ENCODE measurements around the gene ZSWIM1.
A peak's percentile ranks its signal among the peaks of the same experiment; 100 is the strongest.

Gene ZSWIM1

DNA sequence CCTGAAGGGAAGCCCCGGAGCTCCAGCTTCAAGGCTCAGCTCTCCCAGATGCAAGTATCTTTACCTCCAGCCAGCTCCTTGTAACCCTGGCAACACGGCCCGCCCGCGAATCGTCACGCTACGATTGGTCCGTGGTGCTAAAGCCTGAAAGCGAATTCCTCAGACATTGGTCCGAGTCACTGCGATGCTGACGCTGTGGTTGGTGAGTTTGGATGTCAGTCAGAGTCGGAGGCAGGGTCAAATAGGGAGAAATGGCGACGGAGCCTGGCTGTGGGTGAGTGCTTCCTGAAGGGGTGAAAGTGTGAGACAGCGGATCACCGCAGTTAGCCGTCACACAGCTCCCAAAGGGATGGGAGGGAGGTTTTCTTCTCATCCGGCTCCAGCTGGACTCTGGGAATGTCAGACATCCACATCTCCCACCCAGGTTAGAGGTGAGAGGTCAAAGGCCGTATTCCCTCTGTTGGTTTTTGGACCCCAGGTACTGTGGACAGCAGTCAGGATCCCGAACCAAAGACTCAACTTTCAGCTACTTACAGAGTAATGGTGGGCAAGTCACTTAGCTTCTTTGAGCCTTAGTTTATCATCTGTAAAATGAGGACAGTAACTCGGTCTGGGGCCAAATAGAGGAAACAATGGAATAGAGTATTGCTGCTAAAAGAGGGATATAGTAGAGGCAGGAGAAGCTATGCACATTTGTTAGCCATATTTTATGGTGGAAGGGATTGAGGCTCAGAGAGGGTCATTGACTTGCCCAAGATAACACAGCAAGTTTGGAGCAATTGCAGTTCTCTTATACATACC lies at the start of gene ZSWIM1:
Gene ZSWIM1, plus strand, starts transcription at position 240 of the 801 bp plus-strand sequence. CDS start 1,366 bp downstream, outside the sequence.
- FAIRE-seq: peak; percentile 98

DNA sequence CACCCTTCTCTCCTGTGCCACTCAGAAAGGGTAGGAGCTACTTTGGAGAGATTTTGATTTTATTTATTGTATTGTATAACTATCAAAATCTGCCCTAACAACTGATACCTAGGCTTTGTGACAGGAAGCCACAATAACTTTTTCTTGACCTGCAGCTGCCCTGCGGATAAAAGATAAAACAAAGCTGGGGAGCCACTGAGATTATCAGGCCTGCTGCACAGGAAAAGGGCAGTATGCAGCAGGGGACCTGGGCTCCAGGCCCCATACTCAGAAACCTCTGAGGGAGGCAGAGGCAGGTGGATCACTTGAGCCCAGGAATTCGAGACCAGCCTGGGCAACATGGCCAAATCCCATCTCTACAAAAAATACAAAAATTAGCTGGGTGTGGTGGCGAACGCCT lies 48.4 kb upstream of the ZSWIM1 start:
- no peak for FAIRE-seq

DNA sequence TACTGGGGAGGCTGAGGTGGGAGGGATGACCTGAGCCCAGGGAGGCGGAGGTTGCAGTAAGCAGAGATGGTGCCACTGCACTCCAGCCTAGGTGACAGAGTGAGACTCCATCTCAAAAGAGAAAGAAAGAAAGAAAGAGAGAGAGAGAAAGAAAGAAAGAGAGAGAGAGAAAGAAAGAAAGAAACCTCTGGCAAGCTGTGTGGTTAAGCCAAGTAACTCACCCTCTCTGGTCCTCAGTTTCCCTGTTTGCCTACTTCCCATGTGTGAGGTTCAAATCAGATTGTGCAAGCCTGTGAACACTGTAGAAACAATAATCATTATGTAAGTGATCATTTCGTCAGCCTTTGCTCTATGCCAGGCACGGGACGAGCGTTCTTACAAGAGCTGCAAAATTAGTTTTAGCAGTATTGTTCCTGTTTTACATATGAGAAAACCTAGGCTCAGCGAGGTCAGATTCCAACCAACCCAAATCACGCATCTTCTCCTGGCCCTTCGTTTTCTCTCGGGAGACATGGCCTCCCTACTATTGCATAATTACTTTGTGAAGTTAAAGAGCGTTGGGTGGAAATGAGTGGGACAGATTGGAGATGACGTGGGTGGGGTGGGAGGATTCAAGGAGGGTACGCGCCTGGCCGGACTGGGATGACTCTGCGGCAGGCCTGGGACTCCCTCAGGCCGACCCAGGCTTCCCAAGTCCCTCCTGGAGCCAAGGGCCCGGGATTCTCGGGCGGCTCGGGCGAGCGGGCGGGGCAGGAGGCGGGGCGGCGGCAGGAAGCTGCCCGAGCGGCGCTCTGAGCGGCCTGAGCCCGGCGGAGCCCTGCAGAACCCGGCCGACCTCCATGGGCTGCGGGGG lies 47.8 kb upstream of the ZSWIM1 start, which contains the start of gene SNX21:
Gene SNX21, plus strand, starts transcription at position 770 of the 853 bp plus-strand sequence. CDS start 121 bp downstream, outside the sequence.
- FAIRE-seq: no peak

DNA sequence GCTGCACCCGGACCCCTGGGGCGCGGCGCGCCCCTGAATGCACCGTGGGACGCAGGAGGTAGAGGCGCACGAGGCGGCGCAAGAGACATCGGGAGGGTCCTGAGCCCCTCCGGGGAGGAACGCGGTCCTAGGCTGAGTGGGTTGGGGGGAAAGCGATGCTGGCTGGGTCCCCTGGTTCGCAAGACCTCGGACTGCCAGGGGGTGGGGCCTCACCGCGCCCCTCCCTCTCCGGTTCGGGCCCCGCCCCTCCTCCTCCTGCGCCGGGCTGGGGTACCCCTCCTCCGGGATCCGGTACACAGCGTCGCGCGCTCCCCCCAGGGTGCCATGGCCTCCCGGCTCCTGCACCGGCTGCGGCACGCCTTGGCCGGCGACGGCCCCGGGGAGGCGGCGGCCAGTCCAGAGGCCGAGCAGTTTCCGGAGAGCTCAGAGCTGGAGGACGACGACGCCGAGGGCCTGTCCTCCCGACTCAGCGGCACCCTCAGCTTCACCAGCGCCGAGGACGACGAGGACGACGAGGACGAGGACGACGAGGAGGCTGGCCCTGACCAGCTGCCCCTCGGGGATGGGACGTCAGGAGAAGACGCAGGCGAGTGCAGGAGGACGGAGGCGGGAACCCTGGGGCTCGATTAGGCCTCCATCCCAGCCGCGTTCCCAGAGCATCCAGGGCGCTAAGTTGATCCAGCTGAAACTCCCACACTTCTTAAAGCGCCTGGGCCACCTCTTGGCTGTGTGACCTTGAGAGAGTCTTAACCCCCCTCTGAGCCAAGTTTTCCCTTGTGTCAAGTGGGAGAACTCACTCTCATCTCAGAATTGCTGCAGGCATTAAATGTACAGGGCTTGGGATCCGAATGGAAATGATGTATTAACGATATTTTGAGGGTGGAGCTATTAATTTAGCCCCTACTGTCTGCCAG lies 46.9 kb upstream of the ZSWIM1 start:
- no peak for FAIRE-seq

DNA sequence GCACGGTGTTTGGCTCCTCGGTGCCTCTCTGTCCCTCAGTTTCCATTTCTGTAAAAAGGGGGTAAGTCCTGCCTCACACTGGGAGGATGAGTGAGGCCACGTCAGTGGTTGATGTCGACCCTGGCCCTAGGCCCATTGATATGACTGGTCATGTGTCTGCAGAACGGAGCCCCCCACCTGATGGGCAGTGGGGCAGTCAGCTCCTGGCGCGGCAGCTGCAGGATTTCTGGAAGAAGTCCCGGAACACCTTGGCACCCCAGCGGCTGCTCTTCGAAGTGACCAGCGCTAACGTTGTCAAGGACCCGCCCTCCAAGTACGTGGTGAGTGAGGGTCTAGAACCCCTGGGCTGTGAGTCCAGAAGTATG lies 46.2 kb upstream of the ZSWIM1 start:
- no peak for FAIRE-seq

DNA sequence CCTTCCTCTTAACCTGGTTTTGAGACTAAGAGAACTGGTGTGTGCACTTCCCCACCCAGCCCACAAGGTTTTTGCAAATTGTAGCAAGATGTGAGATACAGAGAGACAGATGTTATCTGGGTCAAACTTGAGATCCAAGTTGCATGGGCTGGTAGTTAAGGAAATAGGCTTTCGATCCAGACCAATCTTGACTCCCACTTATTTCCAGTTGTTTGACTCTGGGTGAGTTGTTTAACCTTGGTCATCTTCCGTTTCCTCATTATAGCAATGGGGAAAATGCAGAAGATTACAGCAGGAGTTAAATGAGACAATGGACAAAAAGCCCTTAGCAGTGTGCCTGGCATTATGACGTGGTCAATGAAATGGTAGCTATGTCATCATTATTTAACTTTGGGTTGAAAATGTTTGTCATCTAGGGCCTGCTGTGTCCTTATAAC lies 45.7 kb upstream of the ZSWIM1 start:
- FAIRE-seq: no peak

DNA sequence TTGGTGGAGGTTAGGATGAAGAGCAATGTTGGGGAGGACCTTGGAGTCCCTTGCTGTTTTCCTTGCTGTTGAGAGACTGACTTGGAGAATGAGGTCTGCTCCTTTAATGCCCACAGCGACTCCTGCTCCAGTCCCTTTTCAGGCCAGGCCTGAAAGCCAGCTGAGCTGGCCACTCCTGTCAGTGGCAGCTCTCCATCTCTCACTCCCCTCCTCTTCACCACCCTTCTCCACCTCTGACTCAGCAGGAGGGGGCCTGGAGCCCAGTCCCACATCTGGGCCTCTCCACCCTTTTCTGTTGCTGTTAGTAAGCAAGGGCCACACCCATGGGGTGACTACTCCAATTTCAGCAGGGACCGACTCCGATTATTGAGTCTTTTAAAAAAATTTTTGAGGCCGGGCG lies 45.2 kb upstream of the ZSWIM1 start:
- FAIRE-seq: no peak

DNA sequence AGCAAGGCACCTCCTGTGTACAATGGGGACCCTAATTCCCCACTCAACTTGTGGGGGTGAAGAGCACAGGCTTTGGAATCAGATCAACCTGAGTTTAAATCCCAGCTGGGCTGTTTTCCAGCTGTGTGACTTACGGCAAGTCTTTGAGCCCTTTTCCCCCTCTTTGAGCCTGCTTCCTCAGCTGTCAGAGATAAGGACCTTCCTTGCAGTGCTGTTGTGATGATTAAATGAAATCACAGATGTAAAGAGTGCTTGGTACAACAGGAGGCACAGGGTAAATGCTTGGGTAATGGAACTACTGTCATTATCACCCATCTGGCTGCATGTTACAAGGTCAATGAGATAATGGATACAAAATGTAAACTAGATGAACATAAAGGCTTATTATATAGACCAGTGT lies 44.2 kb upstream of the ZSWIM1 start:
- FAIRE-seq: no peak

GRCh38 chr20:45840700-45841198 lies 40.3 kb upstream of the ZSWIM1 start:
- FAIRE-seq: no peak

GRCh38 chr20:45841407-45842129 lies 39.5 kb upstream of the ZSWIM1 start:
- no peak for FAIRE-seq

DNA sequence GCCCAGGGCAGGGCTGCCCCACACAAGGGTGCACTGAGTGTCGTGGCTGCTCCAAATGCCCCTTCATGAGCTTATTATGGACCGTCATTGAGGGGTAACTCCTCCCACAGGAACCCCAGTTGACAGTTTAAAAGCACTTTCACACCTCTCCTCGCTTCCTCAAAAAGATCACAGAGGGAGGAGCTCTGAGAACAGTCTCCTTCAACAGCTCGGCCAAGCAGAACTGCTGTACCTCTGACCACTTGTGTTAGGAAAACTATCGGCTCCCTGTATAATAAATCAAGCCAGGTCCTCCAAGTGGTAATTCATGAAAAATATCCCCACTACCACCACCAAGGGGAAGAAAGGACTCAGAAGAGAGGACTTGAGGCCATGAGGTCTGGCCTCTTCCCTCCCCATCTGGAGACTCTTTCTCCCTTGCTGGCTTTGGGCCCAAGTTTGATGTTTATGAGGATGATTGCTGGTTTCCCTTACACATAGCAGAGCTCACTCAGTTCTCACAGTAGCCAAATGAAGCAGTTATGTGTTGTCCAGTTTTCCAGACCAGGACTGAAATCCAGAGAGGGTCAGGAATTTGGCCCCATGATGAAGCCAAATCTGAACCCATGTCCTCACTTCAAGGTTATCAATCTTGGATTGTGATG lies 38.7 kb upstream of the ZSWIM1 start:
- no peak for FAIRE-seq

- no peak for FAIRE-seq
Measured at GRCh38 chr20:45843506-45843905, 37.5 kb upstream of the ZSWIM1 start.

DNA sequence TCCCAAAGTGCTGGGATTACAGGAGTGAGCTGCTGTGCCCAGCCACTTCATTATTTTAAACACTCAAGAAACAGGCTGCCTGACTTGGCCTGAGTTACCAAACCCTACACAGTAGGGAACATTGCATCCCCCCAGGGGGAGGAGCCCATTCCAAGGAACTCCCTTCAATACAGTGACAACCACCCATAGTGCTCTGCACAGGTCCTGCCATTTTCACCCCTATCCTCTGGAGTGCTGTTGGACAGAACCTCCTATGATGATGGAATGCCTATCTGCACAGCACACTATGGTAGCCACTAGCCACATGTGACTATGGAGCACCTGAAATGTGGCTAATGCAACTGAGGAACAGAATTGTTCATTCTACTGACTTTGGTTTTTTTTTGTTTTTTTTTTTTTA lies 35.6 kb upstream of the ZSWIM1 start:
- no peak for FAIRE-seq

- no peak for FAIRE-seq
Measured at GRCh38 chr20:45848421-45848820, 32.6 kb upstream of the ZSWIM1 start.

DNA sequence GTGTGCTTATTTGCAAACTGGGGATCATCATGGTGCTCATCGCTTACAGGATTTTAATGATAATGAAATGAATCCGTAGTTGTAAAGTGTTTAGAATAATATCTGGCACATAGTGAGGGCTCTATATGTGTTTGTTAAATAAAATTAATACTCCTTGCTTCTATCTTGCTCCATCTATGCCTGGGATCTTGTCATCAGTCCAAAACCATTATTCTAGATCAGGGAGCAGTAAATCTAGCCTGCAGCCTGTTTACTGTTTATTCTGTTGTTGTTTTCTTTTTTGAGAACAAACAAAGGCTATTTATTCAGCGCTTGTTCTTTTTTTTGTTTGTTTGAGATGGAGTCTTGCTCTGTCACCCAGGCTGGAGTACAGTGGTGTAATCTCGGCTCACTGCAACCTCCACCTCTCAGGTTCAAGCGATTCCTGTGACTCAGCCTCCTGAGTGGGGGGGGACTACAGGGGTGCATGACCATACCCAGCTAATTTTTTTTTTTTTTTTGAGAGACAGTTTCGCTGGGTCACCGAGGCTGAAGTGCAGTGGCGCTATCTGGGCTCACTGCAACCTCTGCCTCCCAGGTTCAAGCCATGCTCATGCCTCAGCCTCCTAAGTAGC lies 32.0 kb upstream of the ZSWIM1 start:
- no peak for FAIRE-seq

DNA sequence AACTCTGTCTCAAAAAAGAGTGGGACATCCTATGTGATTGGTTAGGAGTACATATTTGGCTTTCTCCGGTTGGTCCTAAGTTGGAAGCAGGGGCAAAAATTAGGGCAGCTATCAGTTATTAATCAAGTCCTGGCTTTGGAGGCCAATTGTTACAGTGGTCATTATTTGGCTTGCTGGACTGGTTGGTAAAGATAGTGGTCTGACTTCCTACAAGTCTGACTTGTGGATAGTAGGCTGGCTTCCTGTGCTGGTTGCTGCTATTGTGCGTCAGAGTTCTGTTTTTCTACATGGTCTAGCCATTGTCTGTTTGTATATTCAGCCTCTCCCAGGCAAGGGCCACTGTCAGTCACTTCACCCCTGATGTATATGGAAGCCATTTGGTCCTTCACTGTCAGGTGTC lies 30.8 kb upstream of the ZSWIM1 start:
- FAIRE-seq: no peak

- FAIRE-seq: no peak
Measured at GRCh38 chr20:45850926-45851325, 30.1 kb upstream of the ZSWIM1 start.

- no peak for FAIRE-seq
Measured at GRCh38 chr20:45851501-45851900, 29.5 kb upstream of the ZSWIM1 start.

DNA sequence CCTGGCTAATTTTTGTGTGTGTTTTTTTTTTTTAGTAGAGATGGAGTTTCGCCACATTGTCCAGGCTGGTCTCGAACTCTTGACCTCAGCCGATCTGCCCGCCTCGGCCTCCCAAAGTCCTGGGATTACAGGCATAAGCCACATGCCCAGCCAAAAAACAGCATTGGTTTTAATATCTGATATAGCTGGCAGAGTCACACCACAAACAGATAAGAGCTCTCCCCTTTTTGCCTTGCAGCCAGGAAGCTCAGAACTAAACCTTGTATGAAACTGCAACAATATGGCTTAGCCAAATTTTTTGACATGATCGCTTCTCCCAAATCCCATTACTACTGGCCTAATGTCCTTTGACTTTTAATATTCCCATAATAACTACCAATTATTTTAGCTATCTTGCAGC lies 28.7 kb upstream of the ZSWIM1 start:
- no peak for FAIRE-seq

GRCh38 chr20:45853484-45853883 lies 27.5 kb upstream of the ZSWIM1 start:
- no peak for FAIRE-seq
